Measurements from ENCODE around the gene SLC6A8. TPM values are rescaled to one million over a fixed set of nuclear protein-coding genes. Genes with fewer than 3 reads are reported as not detected.
"Not testable (repeated sequence)": the region's sequence is repeated elsewhere in the genome, so short reads cannot be mapped to it uniquely, and the experiment has no call there.

Gene SLC6A8
- polyA plus RNA-seq, 1 experiment: 11.9 TPM

GRCh38 chrX:153741446-153741845 is 53.7 kb downstream of the SLC6A8 start:
- Histone ChIP-seq H3K27me3 (ENCODE audit: control insufficient read depth, insufficient read depth, low read length) (no peaks in the 10 kb centered on the region), H3K4me3 (ENCODE audit: low read depth, low read length) (no peak overlapping the region), H3K36me3 (ENCODE audit: control insufficient read depth, insufficient read depth, low read length) (no peaks in the 10 kb centered on the region)
- no peak for TF ChIP-seq CTCF (IDR thresholded peaks at IDR 0.05; ENCODE audit: insufficient read depth, low read depth, low read length)
- POLR2A ChIA-PET: no interaction called here
- DNase-seq (ENCODE audit: low read depth): no peak
- CTCF ChIA-PET: no interaction called here

- H3K4me3 ChIP-seq (ENCODE audit: low read depth, low read length); CTCF ChIA-PET; H3K27me3 ChIP-seq (ENCODE audit: control insufficient read depth, insufficient read depth, low read length); DNase-seq (ENCODE audit: low read depth); POLR2A ChIA-PET; H3K36me3 ChIP-seq (ENCODE audit: control insufficient read depth, insufficient read depth, low read length): not testable (repeated sequence)
Observed at GRCh38 chrX:153742111-153742510, 54.4 kb downstream of the SLC6A8 start.

- H3K36me3 ChIP-seq (ENCODE audit: control insufficient read depth, insufficient read depth, low read length); DNase-seq (ENCODE audit: low read depth); CTCF ChIA-PET; H3K27me3 ChIP-seq (ENCODE audit: control insufficient read depth, insufficient read depth, low read length); H3K4me3 ChIP-seq (ENCODE audit: low read depth, low read length); POLR2A ChIA-PET: not testable (repeated sequence)
Observed at GRCh38 chrX:153742796-153743467, 55.2 kb downstream of the SLC6A8 start.

GRCh38 chrX:153743468-153744209 is 55.9 kb downstream of the SLC6A8 start:
- H3K36me3 ChIP-seq (ENCODE audit: control insufficient read depth, insufficient read depth, low read length); POLR2A ChIA-PET; H3K4me3 ChIP-seq (ENCODE audit: low read depth, low read length); H3K27me3 ChIP-seq (ENCODE audit: control insufficient read depth, insufficient read depth, low read length); DNase-seq (ENCODE audit: low read depth): not testable (repeated sequence)
- CTCF ChIA-PET: interaction anchor here (0.7 to 1.3 kb wide), 2 partner anchors 11 to 17 kb away, joined by 3 read pairs; no protein-coding TSS in a partner anchor

- no peaks in the 10 kb centered on the region for H3K36me3 ChIP-seq (ENCODE audit: control insufficient read depth, insufficient read depth, low read length)
- DNase-seq (ENCODE audit: low read depth): no peak
- no peak overlapping the region for H3K4me3 ChIP-seq (ENCODE audit: low read depth, low read length)
- POLR2A ChIA-PET: no interaction called here
- CTCF ChIA-PET: interaction anchor here (0.7 to 1.3 kb wide), 2 partner anchors 10 to 18 kb away, joined by 3 read pairs; no protein-coding TSS in a partner anchor
- peak; percentile 25; the same call in 1 of the 2 replicates for TF ChIP-seq CTCF (IDR thresholded peaks at IDR 0.05; ENCODE audit: insufficient read depth, low read depth, low read length)
- no peaks in the 10 kb centered on the region for H3K27me3 ChIP-seq (ENCODE audit: control insufficient read depth, insufficient read depth, low read length)
Observed at GRCh38 chrX:153744210-153745066, 56.7 kb downstream of the SLC6A8 start.

- H3K4me3 ChIP-seq (ENCODE audit: low read depth, low read length); H3K36me3 ChIP-seq (ENCODE audit: control insufficient read depth, insufficient read depth, low read length); H3K27me3 ChIP-seq (ENCODE audit: control insufficient read depth, insufficient read depth, low read length); DNase-seq (ENCODE audit: low read depth); POLR2A ChIA-PET: not testable (repeated sequence)
- CTCF ChIA-PET: interaction anchor here (1.3 kb wide), 1 partner anchor 18 kb away, joined by 3 read pairs; no protein-coding TSS in a partner anchor
Observed at GRCh38 chrX:153745067-153745433, 57.3 kb downstream of the SLC6A8 start.

Small RNAs within 50 kb of the gene (small RNA-seq; reads per million reads assigned to genes)
- not detected for gene RN7SL687P (ENCODE audit: insufficient read length, low read depth, low replicate concordance)

Other genes starting within 250 kb of the SLC6A8 start
- 0.49 and 1.1 TPM in 2 replicates for gene TREX2, start 241.9 kb upstream of the SLC6A8 start, polyA plus RNA-seq (2011; rRNA removed)
- gene HAUS7, start 217.3 kb upstream of the SLC6A8 start, polyA plus RNA-seq (2011; rRNA removed): 26.8 and 38.4 TPM in 2 replicates
- 284 and 487 TPM in 2 replicates for gene BGN, start 192.9 kb upstream of the SLC6A8 start, polyA plus RNA-seq (2011; rRNA removed)
- 0.02 TPM in 1 of 2 replicates, not detected in the other for gene ATP2B3, start 170.3 kb upstream of the SLC6A8 start, polyA plus RNA-seq (2011; rRNA removed)
- 32.1 and 44.0 TPM in 2 replicates for gene CCNQ, start 88.8 kb upstream of the SLC6A8 start, polyA plus RNA-seq (2011; rRNA removed)
- gene DUSP9, start 40.7 kb upstream of the SLC6A8 start, polyA plus RNA-seq (2011; rRNA removed): 0.04 and 0.06 TPM in 2 replicates
- 0.22 and 0.28 TPM in 2 replicates for gene PNCK, start 14.1 kb upstream of the SLC6A8 start, polyA plus RNA-seq (2011; rRNA removed)
- 204 and 222 TPM in 2 replicates for gene BCAP31, start 36.5 kb downstream of the SLC6A8 start, polyA plus RNA-seq (2011; rRNA removed)
- gene ABCD1, start 36.9 kb downstream of the SLC6A8 start, polyA plus RNA-seq (2011; rRNA removed): 4.3 and 9.2 TPM in 2 replicates
- 4.7 and 8.2 TPM in 2 replicates for gene PLXNB3, start 76.3 kb downstream of the SLC6A8 start, polyA plus RNA-seq (2011; rRNA removed)
- 0.44 and 1.1 TPM in 2 replicates for gene SRPK3, start 93.1 kb downstream of the SLC6A8 start, polyA plus RNA-seq (2011; rRNA removed)
- gene IDH3G, start 106.4 kb downstream of the SLC6A8 start, polyA plus RNA-seq (2011; rRNA removed): 52.8 and 99.2 TPM in 2 replicates
- 455 and 598 TPM in 2 replicates for gene SSR4, start 106.7 kb downstream of the SLC6A8 start, polyA plus RNA-seq (2011; rRNA removed)
- gene PDZD4, start 142.6 kb downstream of the SLC6A8 start, polyA plus RNA-seq (2011; rRNA removed): 0.49 and 0.82 TPM in 2 replicates
- 23.5 and 62.0 TPM in 2 replicates for gene L1CAM, start 198.2 kb downstream of the SLC6A8 start, polyA plus RNA-seq (2011; rRNA removed)
- gene AVPR2, start 216.7 kb downstream of the SLC6A8 start, polyA plus RNA-seq (2011; rRNA removed): not detected in 2 replicates
- gene ARHGAP4, start 238.3 kb downstream of the SLC6A8 start, polyA plus RNA-seq (2011; rRNA removed): 0.39 and 0.82 TPM in 2 replicates
- 61.4 and 76.0 TPM in 2 replicates for gene NAA10, start 247.1 kb downstream of the SLC6A8 start, polyA plus RNA-seq (2011; rRNA removed)

Measured in BJ (cell line).